Measurements from ENCODE around the gene SMIM31.

DNA sequence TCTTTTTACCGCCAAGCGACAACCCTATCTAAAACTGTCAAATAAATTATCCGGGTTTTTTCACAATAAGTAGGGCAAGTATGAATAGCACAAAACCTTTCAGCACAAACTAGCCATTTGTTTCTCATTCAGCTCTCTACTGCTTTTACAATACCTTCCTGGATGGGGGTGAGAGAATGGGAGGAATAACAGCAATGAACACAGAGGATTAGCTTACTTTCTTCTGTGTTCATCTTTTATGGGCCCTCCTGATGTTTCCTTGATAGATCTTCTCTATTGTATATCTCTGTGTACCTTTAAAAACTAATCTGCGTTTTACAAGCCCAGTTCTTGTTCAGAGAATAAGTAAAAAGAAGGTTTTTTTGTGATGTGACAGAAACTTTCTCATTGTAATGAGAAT is 67.8 kb downstream of the SMIM31 start:
- TF ChIP-seq FOXM1 (IDR thresholded peaks at IDR 0.05; ENCODE audit: borderline replicate concordance) (no peak), HDGF (IDR thresholded peaks at IDR 0.05; ENCODE audit: borderline replicate concordance) (no peak), TARDBP (IDR thresholded peaks at IDR 0.05) (no peak), ZNF384 (IDR thresholded peaks at IDR 0.05) (no peak), FOXA1 (IDR thresholded peaks at IDR 0.05) (no peak), BHLHE40 (IDR thresholded peaks at IDR 0.05; ENCODE audit: borderline replicate concordance) (no peak), SP1 (IDR thresholded peaks at IDR 0.05) (no peak), ELF4 (IDR thresholded peaks at IDR 0.05) (no peak), FOXK2 (IDR thresholded peaks at IDR 0.05) (no peak), SUZ12 (IDR thresholded peaks at IDR 0.05) (no peak), CTBP1 (IDR thresholded peaks at IDR 0.05; ENCODE audit: borderline replicate concordance) (no peak), ARNT (IDR thresholded peaks at IDR 0.05) (no peak)
- TF ChIP-seq, protein P1, sequence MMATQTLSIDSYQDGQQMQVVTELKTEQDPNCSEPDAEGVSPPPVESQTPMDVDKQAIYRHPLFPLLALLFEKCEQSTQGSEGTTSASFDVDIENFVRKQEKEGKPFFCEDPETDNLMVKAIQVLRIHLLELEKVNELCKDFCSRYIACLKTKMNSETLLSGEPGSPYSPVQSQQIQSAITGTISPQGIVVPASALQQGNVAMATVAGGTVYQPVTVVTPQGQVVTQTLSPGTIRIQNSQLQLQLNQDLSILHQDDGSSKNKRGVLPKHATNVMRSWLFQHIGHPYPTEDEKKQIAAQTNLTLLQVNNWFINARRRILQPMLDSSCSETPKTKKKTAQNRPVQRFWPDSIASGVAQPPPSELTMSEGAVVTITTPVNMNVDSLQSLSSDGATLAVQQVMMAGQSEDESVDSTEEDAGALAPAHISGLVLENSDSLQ (IDR thresholded peaks at IDR 0.05) = no peak

Data from HEK293T (cell line).